PC-3 (cell line): ENCODE data around the gene SPINK1. TPM values are rescaled to one million over a fixed set of nuclear protein-coding genes. Genes with fewer than 3 reads are reported as not detected.
A peak's percentile ranks its signal among the peaks of the same experiment; 100 is the strongest.

Source experiments
- ATAC-seq: fragments of 200-7000 bp; cut with Tn5 transposase; 2 replicates; pipeline ENCODE4 v1.9.1; 2020; ENCODE audit warnings: mild to moderate bottlenecking, moderate library complexity
- BruUV-seq: library from RNA; stranded (reverse); fragments of 400-500 nt; replicated peaks from 2 replicates; lab custom pipeline; 2021; lab: Mats Ljungman, UMichigan
- CTCF ChIA-PET: fragments of 300-600 bp; sonication (Branson Sonifier 250); formaldehyde crosslinking; loops from one replicate; lab custom pipeline; 2022; ENCODE audit warnings: antibody characterized with exemption; lab: Charles Lee
- POLR2A ChIA-PET: fragments of 300-600 bp; sonication (Branson Sonifier 250); formaldehyde crosslinking; loops from one replicate; lab custom pipeline; 2022; ENCODE audit warnings: antibody characterized with exemption; ENCODE audit not compliant: unreplicated experiment; lab: Charles Lee
- DNase-seq: peaks from one replicate; pipeline ENCODE4 v3.0.0-alpha.2; 2015
- H2AFZ ChIP-seq: fragments of 300-600 bp; sonication (generic); 2 replicates; pipeline ENCODE4 v1.6.0; 2016; ENCODE audit warnings: antibody characterized with exemption, low read length
- H3F3A ChIP-seq: fragments of 300-600 bp; sonication (generic); one replicate; pipeline ENCODE4 v1.6.0; 2017; ENCODE audit warnings: antibody characterized with exemption, low read length, control low read depth, mild to moderate bottlenecking; ENCODE audit not compliant: unreplicated experiment
- H3K27ac ChIP-seq: fragments of 300-600 bp; sonication (generic); 2 replicates; pipeline ENCODE4 v1.5.1; 2016; ENCODE audit warnings: mild to moderate bottlenecking, low read length
- H3K27me3 ChIP-seq: fragments of 300-600 bp; sonication (generic); 2 replicates; pipeline ENCODE4 v1.6.1; 2016; ENCODE audit warnings: low read length, mixed read lengths
- H3K36me3 ChIP-seq: fragments of 300-600 bp; sonication (generic); 2 replicates; pipeline ENCODE4 v1.6.1; 2016; ENCODE audit warnings: low read depth, mixed run types, low read length, mixed read lengths
- H3K4me1 ChIP-seq: fragments of 300-600 bp; sonication (generic); 2 replicates; pipeline ENCODE4 v1.5.1; 2016; ENCODE audit warnings: low read length; ENCODE audit not compliant: insufficient read depth
- H3K4me2 ChIP-seq: fragments of 300-600 bp; sonication (generic); 2 replicates; pipeline ENCODE4 v1.6.0; 2016; ENCODE audit warnings: low read length
- H3K4me3 ChIP-seq: fragments of 300-600 bp; sonication (generic); 2 replicates; pipeline ENCODE4 v1.5.1; 2016; ENCODE audit warnings: mild to moderate bottlenecking, low read length, mixed read lengths
- H3K79me2 ChIP-seq: fragments of 300-600 bp; sonication (generic); 2 replicates; pipeline ENCODE4 v1.6.1; 2017; ENCODE audit warnings: low read length, mixed read lengths
- H3K9ac ChIP-seq: fragments of 300-600 bp; sonication (generic); 2 replicates; pipeline ENCODE4 v1.6.0; 2016; ENCODE audit warnings: mild to moderate bottlenecking, low read length
- H3K9me2 ChIP-seq: fragments of 300-600 bp; sonication (generic); replicated peaks from 2 replicates; pipeline ENCODE4 v1.6.1; 2016; ENCODE audit warnings: mixed run types, low read length, mixed read lengths
- H3K9me3 ChIP-seq: fragments of 300-600 bp; sonication (generic); 2 replicates; pipeline ENCODE4 v1.6.1; 2016; ENCODE audit warnings: low read length, mixed read lengths
- H4K20me1 ChIP-seq: fragments of 300-600 bp; sonication (generic); 2 replicates; pipeline ENCODE4 v1.6.1; 2016; ENCODE audit warnings: low read length, mixed read lengths
- EZH2 ChIP-seq: fragments of 300-600 bp; sonication (generic); IDR thresholded peaks from one replicate; pipeline ENCODE4 v1.6.1; 2017; ENCODE audit warnings: antibody characterized with exemption, mild to moderate bottlenecking, low read length; ENCODE audit not compliant: unreplicated experiment
- EZH2phosphoT487 ChIP-seq: fragments of 300-600 bp; sonication (generic); IDR thresholded peaks from 2 replicates; pipeline ENCODE4 v1.6.1; 2018; ENCODE audit warnings: mild to moderate bottlenecking, antibody characterized with exemption, low read length, borderline replicate concordance
- intact Hi-C: fragments of 100-400 bp; cut with micrococcal nuclease; formaldehyde crosslinking; loops from 2 replicates; pipeline ENCODE4 v1.9.0; 2023
- total RNA-seq: library from RNA; depleted of rRNA; stranded (reverse); fragments of >200 nt; gene quantifications from 2 replicates; pipeline ENCODE4 v1.2.3, GENCODE V29; 2014
- TF ChIP-seq, protein P1 (sequence below): fragments of 300-600 bp; sonication (generic); conservative IDR thresholded peaks from 2 replicates; pipeline ENCODE4 v1.5.1; 2017; ENCODE audit warnings: antibody characterized with exemption, low read depth, mild to moderate bottlenecking, low read length

Gene SPINK1
- total RNA-seq, 1 experiment from 2014 or later: not detected

DNA sequence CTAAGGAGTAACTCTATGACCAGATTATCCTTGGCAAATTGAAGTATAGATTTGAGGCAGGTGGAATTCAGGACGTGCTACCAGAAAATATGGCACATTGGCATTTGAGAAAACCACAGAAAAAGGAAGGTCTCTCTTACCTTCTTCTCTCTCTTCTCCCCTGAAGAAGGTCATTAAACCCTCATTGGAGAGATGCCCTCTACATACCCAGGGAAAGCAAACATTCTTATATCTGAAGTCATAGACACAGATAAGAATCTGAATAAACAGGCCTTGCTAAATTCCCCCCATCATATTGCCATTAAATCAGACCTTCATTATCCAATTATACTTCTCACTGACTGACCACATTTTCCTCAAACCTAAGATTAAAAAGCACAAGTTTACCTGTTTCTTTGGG is 17.8 kb downstream of the SPINK1 start:
- DNase-seq: peak; percentile 84
- Histone ChIP-seq H3K4me3 (no peak overlapping the region), H3K4me2 (peak overlapping the region; percentile 27), H3K9me2 (no peaks in the 10 kb centered on the region), H3F3A (no peaks in the 10 kb centered on the region), H3K27me3 (no peaks in the 10 kb centered on the region), H3K27ac (no peak overlapping the region), H3K9ac (no peak overlapping the region), H3K9me3 (no peaks in the 10 kb centered on the region), H2AFZ (no peak overlapping the region), H4K20me1 (no peaks in the 10 kb centered on the region), H3K4me1 (peaks cover 51% of the 10 kb centered on the region), H3K79me2 (no peaks in the 10 kb centered on the region), H3K36me3 (no peaks in the 10 kb centered on the region)
- BruUV-seq: no TSS peak
- ATAC-seq: peak; percentile 27
- intact Hi-C loops: no loop called here
- ChIA-PET POLR2A (no interaction called here), CTCF (no interaction called here)
- TF ChIP-seq EZH2: no peak
- TF ChIP-seq, protein P1, sequence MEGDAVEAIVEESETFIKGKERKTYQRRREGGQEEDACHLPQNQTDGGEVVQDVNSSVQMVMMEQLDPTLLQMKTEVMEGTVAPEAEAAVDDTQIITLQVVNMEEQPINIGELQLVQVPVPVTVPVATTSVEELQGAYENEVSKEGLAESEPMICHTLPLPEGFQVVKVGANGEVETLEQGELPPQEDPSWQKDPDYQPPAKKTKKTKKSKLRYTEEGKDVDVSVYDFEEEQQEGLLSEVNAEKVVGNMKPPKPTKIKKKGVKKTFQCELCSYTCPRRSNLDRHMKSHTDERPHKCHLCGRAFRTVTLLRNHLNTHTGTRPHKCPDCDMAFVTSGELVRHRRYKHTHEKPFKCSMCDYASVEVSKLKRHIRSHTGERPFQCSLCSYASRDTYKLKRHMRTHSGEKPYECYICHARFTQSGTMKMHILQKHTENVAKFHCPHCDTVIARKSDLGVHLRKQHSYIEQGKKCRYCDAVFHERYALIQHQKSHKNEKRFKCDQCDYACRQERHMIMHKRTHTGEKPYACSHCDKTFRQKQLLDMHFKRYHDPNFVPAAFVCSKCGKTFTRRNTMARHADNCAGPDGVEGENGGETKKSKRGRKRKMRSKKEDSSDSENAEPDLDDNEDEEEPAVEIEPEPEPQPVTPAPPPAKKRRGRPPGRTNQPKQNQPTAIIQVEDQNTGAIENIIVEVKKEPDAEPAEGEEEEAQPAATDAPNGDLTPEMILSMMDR: no peak
- TF ChIP-seq EZH2phosphoT487: no peak

GRCh38 chr5:147809830-147810666 is 21.4 kb downstream of the SPINK1 start:
- no TSS peak for BruUV-seq
- Histone ChIP-seq H3K79me2 (no peaks in the 10 kb centered on the region), H3K27me3 (no peaks in the 10 kb centered on the region), H2AFZ (0 out of 2 replicates have a peak overlapping the region, but pooled peaks have one; percentile 14), H3F3A (no peaks in the 10 kb centered on the region), H3K4me1 (peaks cover 47% of the 10 kb centered on the region), H3K27ac (peak overlapping the region; percentile 12), H4K20me1 (no peaks in the 10 kb centered on the region), H3K9ac (no peak overlapping the region), H3K4me3 (peak overlapping the region; percentile 27; the same call in 1 of the 2 replicates), H3K4me2 (peak overlapping the region; percentile 67), H3K9me3 (no peaks in the 10 kb centered on the region), H3K36me3 (no peaks in the 10 kb centered on the region), H3K9me2 (no peaks in the 10 kb centered on the region)
- ATAC-seq (peak; percentile 90), DNase-seq (peak; percentile 91)
- CTCF ChIA-PET: interaction anchor here (1.1 kb wide), 1 partner anchor 120 kb away, joined by 4 read pairs; no protein-coding TSS in a partner anchor
- POLR2A ChIA-PET: no interaction called here
- intact Hi-C loops: no loop called here
- TF ChIP-seq EZH2 (no peak), EZH2phosphoT487 (no peak)
- TF ChIP-seq, protein P1: no peak

GRCh38 chr5:147805030-147805454 is 26.4 kb downstream of the SPINK1 start:
- no TSS peak for BruUV-seq
- Histone ChIP-seq H3K4me2 (peak overlapping the region; percentile 67), H2AFZ (no peak overlapping the region), H3K36me3 (no peaks in the 10 kb centered on the region), H3K9me3 (no peaks in the 10 kb centered on the region), H4K20me1 (no peaks in the 10 kb centered on the region), H3K4me1 (peaks cover 33% of the 10 kb centered on the region), H3F3A (no peaks in the 10 kb centered on the region), H3K79me2 (no peaks in the 10 kb centered on the region), H3K4me3 (no peak overlapping the region), H3K9me2 (no peaks in the 10 kb centered on the region), H3K9ac (no peak overlapping the region), H3K27ac (no peak overlapping the region), H3K27me3 (no peaks in the 10 kb centered on the region)
- TF ChIP-seq EZH2: no peak
- TF ChIP-seq, protein P1: no peak
- no peak for TF ChIP-seq EZH2phosphoT487
- intact Hi-C loops: no loop called here
- ATAC-seq: no peak
- ChIA-PET POLR2A (no interaction called here), CTCF (interaction anchor here (1.4 kb wide), 1 partner anchor 115 kb away, joined by 3 read pairs; no protein-coding TSS in a partner anchor)
- no peak for DNase-seq
